MM.1S (cell line): Measurements from ENCODE around the gene HOXC4.

Source experiments
- DNase-seq: peaks from one replicate; pipeline ENCODE4 v3.0.0-alpha.2; 2015
- H2AFZ ChIP-seq: fragments of 300-600 bp; sonication (generic); 2 replicates; pipeline ENCODE4 v1.6.0; 2016; ENCODE audit warnings: antibody characterized with exemption, low read length
- H3F3A ChIP-seq: fragments of 300-600 bp; sonication (generic); 2 replicates; pipeline ENCODE4 v1.6.1; 2016; ENCODE audit warnings: mild to moderate bottlenecking, antibody characterized with exemption, low read length, moderate library complexity, mixed read lengths; ENCODE audit not compliant: insufficient read depth
- H3K27ac ChIP-seq: fragments of 300-600 bp; sonication (generic); 2 replicates; pipeline ENCODE4 v1.5.1; 2016; ENCODE audit warnings: mild to moderate bottlenecking, low read length
- H3K27me3 ChIP-seq: fragments of 300-600 bp; sonication (generic); replicated peaks from 2 replicates; pipeline ENCODE4 v1.6.0; 2016; ENCODE audit warnings: low read length; ENCODE audit not compliant: insufficient read depth
- H3K36me3 ChIP-seq: fragments of 300-600 bp; sonication (generic); replicated peaks from 2 replicates; pipeline ENCODE4 v1.6.1; 2016; ENCODE audit warnings: mild to moderate bottlenecking, low read length, mixed read lengths; ENCODE audit not compliant: insufficient read depth
- H3K4me1 ChIP-seq: fragments of 300-600 bp; sonication (generic); 2 replicates; pipeline ENCODE4 v1.6.1; 2016; ENCODE audit warnings: low read length, mixed read lengths
- H3K4me2 ChIP-seq: fragments of 300-600 bp; sonication (generic); 2 replicates; pipeline ENCODE4 v1.6.0; 2016; ENCODE audit warnings: low read depth, low read length
- H3K4me3 ChIP-seq: fragments of 300-600 bp; sonication (generic); 2 replicates; pipeline ENCODE4 v1.5.1; 2016; ENCODE audit warnings: low read length, mixed read lengths
- H3K79me2 ChIP-seq: fragments of 300-600 bp; sonication (generic); 2 replicates; pipeline ENCODE4 v1.6.1; 2016; ENCODE audit warnings: mixed run types, low read length, mixed read lengths
- H3K9ac ChIP-seq: fragments of 300-600 bp; sonication (generic); 2 replicates; pipeline ENCODE4 v1.6.1; 2016; ENCODE audit warnings: low read length, mixed read lengths
- H3K9me2 ChIP-seq: fragments of 300-600 bp; sonication (generic); replicated peaks from 2 replicates; pipeline ENCODE4 v1.6.1; 2016; ENCODE audit warnings: mild to moderate bottlenecking, low read length, mixed read lengths; ENCODE audit not compliant: insufficient read depth
- H3K9me3 ChIP-seq: fragments of 300-600 bp; sonication (generic); replicated peaks from 2 replicates; pipeline ENCODE4 v1.6.1; 2016; ENCODE audit warnings: mild to moderate bottlenecking, low read length, mixed read lengths; ENCODE audit not compliant: insufficient read depth
- H4K20me1 ChIP-seq: fragments of 300-600 bp; sonication (generic); 2 replicates; pipeline ENCODE4 v1.6.1; 2016; ENCODE audit warnings: mild to moderate bottlenecking, low read length, moderate library complexity, mixed read lengths; ENCODE audit not compliant: insufficient read depth
- EZH2 ChIP-seq: fragments of 300-600 bp; sonication (generic); optimal IDR thresholded peaks from 2 replicates; pipeline ENCODE3; 2017; ENCODE audit warnings: low read depth, mild to moderate bottlenecking, antibody characterized with exemption, low read length, mixed read lengths
- EZH2phosphoT487 ChIP-seq: fragments of 300-600 bp; sonication (generic); IDR thresholded peaks from 2 replicates; pipeline ENCODE4 v1.6.1; 2018; ENCODE audit warnings: antibody characterized with exemption, low read length
- TF ChIP-seq, protein P1 (sequence below): fragments of 300-600 bp; sonication (generic); IDR thresholded peaks from 2 replicates; pipeline ENCODE4 v1.5.1; 2016; ENCODE audit warnings: antibody characterized with exemption, low read length, mixed read lengths

HOXC4 gene

GRCh38 chr12:54050482-54050810 is 3.2 kb upstream of the HOXC4 start:
- no peaks in the 10 kb centered on the region for H3K36me3 ChIP-seq
- H3K9ac ChIP-seq = no peak overlapping the region
- TF ChIP-seq EZH2 (no peak), EZH2phosphoT487 (no peak)
- TF ChIP-seq, protein P1, sequence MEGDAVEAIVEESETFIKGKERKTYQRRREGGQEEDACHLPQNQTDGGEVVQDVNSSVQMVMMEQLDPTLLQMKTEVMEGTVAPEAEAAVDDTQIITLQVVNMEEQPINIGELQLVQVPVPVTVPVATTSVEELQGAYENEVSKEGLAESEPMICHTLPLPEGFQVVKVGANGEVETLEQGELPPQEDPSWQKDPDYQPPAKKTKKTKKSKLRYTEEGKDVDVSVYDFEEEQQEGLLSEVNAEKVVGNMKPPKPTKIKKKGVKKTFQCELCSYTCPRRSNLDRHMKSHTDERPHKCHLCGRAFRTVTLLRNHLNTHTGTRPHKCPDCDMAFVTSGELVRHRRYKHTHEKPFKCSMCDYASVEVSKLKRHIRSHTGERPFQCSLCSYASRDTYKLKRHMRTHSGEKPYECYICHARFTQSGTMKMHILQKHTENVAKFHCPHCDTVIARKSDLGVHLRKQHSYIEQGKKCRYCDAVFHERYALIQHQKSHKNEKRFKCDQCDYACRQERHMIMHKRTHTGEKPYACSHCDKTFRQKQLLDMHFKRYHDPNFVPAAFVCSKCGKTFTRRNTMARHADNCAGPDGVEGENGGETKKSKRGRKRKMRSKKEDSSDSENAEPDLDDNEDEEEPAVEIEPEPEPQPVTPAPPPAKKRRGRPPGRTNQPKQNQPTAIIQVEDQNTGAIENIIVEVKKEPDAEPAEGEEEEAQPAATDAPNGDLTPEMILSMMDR = no peak
- H3K4me2 ChIP-seq = 0 out of 2 replicates have a peak overlapping the region, but pooled peaks have one; percentile 37
- no peak overlapping the region for H3K27ac ChIP-seq
- H3K9me2 ChIP-seq = no peaks in the 10 kb centered on the region
- DNase-seq = no peak
- H3K4me3 ChIP-seq = no peak overlapping the region
- peaks cover 96% of the 10 kb centered on the region for H3K27me3 ChIP-seq
- H3K9me3 ChIP-seq = no peaks in the 10 kb centered on the region
- H3F3A ChIP-seq = no peaks in the 10 kb centered on the region
- H3K4me1 ChIP-seq = no peaks in the 10 kb centered on the region
- H4K20me1 ChIP-seq = no peaks in the 10 kb centered on the region
- H2AFZ ChIP-seq = no peak overlapping the region
- H3K79me2 ChIP-seq = no peaks in the 10 kb centered on the region

- Histone ChIP-seq H3K27ac (no peak overlapping the region), H3K79me2 (no peaks in the 10 kb centered on the region), H4K20me1 (no peaks in the 10 kb centered on the region), H3K9ac (no peak overlapping the region), H3K4me3 (no peak overlapping the region), H3K4me1 (no peaks in the 10 kb centered on the region), H3K36me3 (no peaks in the 10 kb centered on the region), H3F3A (no peaks in the 10 kb centered on the region), H3K4me2 (no peak overlapping the region), H2AFZ (no peak overlapping the region), H3K9me2 (no peaks in the 10 kb centered on the region), H3K27me3 (peaks cover 94% of the 10 kb centered on the region), H3K9me3 (no peaks in the 10 kb centered on the region)
- no peak for TF ChIP-seq EZH2
- TF ChIP-seq, protein P1 = no peak
- no peak for TF ChIP-seq EZH2phosphoT487
- DNase-seq = no peak
These were observed 2.4 kb upstream of the HOXC4 start for GRCh38 chr12:54051026-54051842.

DNA sequence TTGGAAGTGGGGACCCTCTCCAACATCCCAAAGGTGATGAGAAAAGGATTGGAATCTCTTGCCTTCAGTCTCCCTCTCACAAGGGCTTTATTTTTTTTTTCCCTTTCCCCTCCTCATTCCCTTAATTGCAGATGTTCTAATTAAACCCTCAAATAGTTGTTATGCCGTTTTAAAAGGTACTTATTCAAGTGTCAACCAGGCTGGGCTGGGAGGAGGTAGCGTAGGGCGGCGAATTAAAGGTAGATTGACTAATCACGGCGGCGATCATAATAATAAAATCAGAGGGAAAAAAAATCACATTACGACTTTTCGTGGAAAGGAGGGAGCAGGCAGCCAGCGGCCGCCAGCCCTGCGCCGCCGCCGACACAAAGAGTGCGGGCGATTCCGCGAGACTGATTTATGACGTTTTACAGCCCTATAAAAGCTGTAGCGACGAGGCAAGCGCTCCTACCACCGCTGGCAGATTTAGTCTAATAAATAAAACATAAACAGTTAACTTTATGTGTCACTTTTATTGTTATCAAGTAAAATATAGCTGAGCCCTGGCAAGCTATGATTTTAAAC is 1.7 kb upstream of the HOXC4 start:
- H3K27ac ChIP-seq = no peak overlapping the region
- H3K4me1 ChIP-seq = no peaks in the 10 kb centered on the region

More for the DNA sequence above, 1.7 kb upstream of the HOXC4 start:
- H3K4me2 ChIP-seq = no peak overlapping the region
- peaks cover 89% of the 10 kb centered on the region for H3K27me3 ChIP-seq
- H2AFZ ChIP-seq = no peak overlapping the region
- no peak overlapping the region for H3K9ac ChIP-seq
- H3K36me3 ChIP-seq = no peaks in the 10 kb centered on the region
- H3K4me3 ChIP-seq = no peak overlapping the region
- H3F3A ChIP-seq = no peaks in the 10 kb centered on the region
- no peaks in the 10 kb centered on the region for H3K9me2 ChIP-seq
- no peaks in the 10 kb centered on the region for H3K9me3 ChIP-seq
- TF ChIP-seq EZH2phosphoT487 = no peak
- TF ChIP-seq EZH2 = no peak
- TF ChIP-seq, protein P1 = no peak
- DNase-seq = no peak
- no peaks in the 10 kb centered on the region for H3K79me2 ChIP-seq
- no peaks in the 10 kb centered on the region for H4K20me1 ChIP-seq
